Globus pallidus (tissue), 1 donor: ENCODE results near the gene CSNK1A1L.

Source experiments
- DNase-seq: peaks from one replicate; pipeline ENCODE4 v3.0.0-alpha.2; 2015; ENCODE audit warnings: low spot score

Gene CSNK1A1L

DNA sequence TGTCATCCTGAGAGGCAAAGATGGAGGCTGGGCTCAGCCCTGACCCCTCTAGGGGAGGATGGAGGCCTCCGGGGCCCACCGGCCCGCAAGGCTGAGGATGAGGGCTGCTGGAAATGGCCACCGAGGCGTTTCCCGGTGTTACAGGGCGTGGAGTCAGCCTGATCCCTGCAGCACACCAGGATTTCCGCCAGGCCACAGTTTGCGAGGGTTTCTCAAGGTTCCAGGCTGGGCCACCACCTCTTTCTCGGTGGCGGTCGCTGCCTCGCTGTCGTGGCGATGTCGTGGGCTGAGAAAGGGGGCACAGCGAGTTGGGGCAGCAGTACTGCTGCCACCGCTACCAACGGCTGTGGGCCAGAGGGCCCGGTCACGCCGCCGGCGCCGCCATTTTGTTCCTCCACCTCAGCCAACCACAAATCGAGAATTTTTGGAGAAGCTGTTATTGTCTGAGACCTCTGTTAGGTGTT, at the start of gene CSNK1A1L:
CSNK1A1L (minus strand) TSS at position 414 of the 464 bp plus-strand sequence; CDS start at position 6, 408 bp downstream.
- no peak for DNase-seq

DNA sequence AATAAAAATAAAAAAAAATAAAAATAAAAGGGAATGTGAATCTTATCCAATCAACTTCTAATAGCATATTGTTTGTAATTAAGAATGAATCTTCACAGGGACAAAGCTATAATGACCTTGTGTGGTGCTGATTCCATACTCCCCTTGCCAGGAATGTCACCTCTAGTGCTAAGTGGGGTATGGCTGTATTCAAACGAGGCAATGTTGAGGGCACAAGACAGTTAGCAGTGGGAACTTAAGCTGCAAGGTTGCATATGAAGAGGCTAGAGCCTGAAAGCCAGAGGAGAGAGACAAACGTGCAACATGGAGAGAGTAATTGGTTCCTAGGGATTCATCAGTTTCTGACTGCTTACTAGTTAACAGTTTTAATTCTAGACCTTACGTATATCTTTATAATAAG, 43.9 kb upstream of the CSNK1A1L start:
- no peak for DNase-seq

- DNase-seq = no peak
Measured at GRCh38 chr13:37148501-37148900, 43.0 kb upstream of the CSNK1A1L start.

DNA sequence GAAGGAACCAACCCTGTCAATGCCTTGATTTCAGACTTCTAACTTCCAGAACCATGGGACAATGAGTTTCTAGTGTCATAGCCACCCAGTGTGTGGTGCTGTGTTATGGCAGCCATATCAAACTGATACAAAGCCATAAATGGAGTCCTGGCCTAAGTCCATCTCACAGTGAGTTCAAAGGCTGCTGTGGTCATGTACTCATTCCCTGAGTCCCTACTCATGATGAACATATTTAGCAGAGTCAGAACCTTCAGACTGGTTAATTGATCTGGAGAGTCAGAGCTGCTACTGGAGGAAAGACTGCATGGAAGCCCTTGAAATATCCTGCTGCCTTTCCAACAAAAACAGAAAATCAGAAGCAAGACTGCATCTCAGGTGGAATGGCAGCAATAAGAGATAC, 39.2 kb upstream of the CSNK1A1L start:
- no peak for DNase-seq

GRCh38 chr13:37143911-37144310, 38.4 kb upstream of the CSNK1A1L start:
- no peak for DNase-seq

DNA sequence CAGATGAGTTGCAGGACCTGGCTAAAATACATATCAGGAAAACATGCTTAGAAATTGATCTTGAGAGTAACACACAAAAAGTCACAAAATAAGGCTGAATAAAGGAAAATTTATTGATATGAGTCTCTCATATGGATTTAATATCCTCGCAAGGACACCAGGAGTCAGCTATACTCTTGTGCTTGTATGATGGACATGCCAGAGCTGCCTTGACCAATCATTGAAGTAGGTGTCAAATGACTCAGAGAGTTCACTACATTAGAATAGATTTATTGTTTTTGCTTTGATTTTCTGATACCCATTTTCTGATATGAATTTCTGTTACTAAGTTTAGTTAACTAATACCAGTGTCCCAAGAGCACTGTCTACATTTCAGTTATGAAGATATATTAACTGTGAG, 37.4 kb upstream of the CSNK1A1L start:
- DNase-seq = no peak

- DNase-seq = no peak
Measured at GRCh38 chr13:37141011-37141410, 35.5 kb upstream of the CSNK1A1L start.

DNA sequence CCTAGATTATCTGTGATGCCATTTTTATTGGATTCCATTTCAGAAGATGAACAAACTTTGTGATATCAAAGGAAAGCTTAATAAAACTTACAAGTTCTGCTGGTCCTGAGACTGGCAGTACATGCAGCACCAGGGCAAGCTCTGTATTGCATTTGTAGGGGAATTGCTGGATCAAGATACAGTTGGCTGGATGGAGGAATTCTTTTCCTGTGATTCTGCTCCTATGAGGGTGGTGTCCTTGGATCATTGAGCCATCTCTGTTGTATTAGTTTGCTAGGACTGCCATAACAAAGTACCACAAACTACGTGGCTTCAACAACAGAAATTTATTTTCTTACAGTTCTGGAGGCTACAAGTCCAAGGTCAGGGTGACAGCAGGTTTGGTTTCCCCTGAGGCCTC, 33.9 kb upstream of the CSNK1A1L start:
- DNase-seq = no peak

DNA sequence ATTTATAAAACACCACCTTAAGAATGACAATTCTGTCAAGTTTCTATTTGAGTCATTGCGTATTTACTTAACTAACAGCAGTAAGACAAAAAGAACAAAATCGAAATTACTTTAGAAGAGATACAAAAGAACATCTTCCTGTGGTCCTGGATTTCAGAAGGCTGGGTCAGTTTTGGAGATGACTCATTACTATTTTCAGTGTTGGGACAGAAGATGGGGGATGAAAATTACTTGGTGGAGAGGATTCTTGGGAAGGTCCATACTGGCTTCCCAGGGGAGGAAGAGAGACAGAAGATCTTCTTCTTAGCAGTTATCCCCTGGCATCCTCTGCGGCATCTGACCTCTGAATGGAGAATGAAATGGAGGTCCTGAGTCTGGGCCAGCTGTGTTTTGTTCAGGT, 33.5 kb upstream of the CSNK1A1L start:
- no peak for DNase-seq

GRCh38 chr13:37138169-37138568, 32.7 kb upstream of the CSNK1A1L start:
- no peak for DNase-seq

GRCh38 chr13:37136633-37137032, 31.2 kb upstream of the CSNK1A1L start:
- DNase-seq = no peak

DNA sequence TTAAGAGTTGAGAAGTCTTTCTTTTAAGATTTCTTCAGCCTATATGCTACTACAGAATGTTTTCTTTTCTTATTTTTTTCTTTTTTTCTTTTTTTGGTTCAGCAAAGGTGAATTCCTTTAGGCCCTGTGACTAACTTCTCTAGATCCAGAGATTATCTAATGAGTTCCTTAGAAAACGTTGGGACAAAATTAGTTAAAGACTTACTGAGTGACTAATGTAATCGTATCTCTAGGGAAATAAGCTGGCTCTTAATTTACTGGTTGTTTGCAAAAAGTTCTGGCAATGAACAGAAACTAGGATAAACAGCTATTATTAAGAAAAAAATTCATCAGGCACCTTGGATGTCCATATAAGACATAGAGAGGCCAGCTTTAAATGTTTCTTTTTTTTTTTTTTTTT, 30.7 kb upstream of the CSNK1A1L start:
- DNase-seq = no peak

GRCh38 chr13:37134411-37135041, 29.1 kb upstream of the CSNK1A1L start:
- no peak for DNase-seq

DNA sequence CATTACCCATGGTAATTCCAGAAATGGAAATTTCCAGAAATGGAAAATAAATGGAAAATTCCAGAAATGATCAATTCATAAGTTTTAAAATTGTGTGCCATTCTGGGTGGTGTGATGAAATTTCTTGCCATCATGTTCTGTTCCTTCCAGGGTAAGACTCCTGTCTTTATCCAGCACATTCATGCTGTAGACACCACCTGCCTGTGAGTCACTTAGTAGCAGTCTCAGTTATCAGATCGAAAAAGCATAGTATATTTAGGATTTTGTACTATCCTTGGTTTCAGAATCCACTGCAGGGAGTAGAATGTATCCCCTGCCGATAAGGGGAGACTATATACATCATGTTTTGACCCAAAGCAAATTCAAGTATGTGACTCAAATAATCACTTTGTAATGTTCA, 26.7 kb upstream of the CSNK1A1L start:
- DNase-seq = no peak

GRCh38 chr13:37131092-37131491, 25.6 kb upstream of the CSNK1A1L start:
- no peak for DNase-seq

- no peak for DNase-seq
Measured at GRCh38 chr13:37129866-37130265, 24.4 kb upstream of the CSNK1A1L start.

DNA sequence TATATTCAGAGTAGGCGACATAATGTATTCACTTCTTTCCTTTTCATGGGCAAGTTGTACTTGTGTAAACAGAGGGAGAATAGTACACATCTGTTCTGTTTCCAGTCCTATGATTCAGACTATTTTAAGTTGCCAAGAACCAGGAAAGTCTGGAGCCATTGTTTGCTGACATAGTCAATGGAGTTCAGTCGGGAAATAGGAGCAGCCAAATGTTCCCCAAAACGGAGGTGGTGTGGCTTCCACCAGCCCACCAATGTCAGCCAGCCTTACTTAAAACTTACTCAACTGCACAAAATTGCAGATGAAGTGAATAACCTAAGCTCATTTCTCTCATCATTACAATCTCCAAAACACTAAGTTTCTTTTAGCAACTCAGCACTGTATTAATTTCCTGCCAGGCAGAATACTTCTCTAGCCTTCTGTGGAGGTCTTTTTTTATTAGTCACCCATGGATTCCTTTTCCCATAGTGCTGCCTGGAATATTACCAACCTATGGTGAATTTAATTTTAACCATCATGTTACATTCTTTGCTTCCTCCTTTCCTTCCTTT, 22.3 kb upstream of the CSNK1A1L start:
- peak; percentile 85 for DNase-seq

GRCh38 chr13:37123337-37123736, 17.9 kb upstream of the CSNK1A1L start:
- no peak for DNase-seq

DNA sequence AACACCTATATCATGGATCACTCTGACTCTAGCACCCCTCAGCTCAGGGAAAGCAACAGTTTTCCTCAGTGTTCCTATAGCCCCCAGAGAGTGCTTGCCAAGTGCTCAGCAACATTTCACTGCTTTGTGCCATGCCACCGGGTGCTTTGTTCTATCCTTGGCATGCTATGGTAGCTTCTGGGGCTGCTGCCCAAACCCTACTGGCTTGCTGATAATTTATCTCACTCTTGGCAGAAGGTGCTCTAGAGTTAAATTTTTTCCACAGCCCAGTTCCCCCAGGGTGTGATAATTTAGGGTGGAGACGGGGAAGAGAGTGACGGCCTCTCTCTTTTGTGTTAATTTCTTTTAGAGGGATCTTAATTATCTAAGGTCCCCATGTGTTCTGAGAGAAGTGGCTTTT, 12.6 kb upstream of the CSNK1A1L start:
- peak; percentile 44 for DNase-seq

GRCh38 chr13:37114250-37114649, 8.8 kb upstream of the CSNK1A1L start:
- DNase-seq = no peak

GRCh38 chr13:37113534-37113933, 8.1 kb upstream of the CSNK1A1L start:
- no peak for DNase-seq

DNA sequence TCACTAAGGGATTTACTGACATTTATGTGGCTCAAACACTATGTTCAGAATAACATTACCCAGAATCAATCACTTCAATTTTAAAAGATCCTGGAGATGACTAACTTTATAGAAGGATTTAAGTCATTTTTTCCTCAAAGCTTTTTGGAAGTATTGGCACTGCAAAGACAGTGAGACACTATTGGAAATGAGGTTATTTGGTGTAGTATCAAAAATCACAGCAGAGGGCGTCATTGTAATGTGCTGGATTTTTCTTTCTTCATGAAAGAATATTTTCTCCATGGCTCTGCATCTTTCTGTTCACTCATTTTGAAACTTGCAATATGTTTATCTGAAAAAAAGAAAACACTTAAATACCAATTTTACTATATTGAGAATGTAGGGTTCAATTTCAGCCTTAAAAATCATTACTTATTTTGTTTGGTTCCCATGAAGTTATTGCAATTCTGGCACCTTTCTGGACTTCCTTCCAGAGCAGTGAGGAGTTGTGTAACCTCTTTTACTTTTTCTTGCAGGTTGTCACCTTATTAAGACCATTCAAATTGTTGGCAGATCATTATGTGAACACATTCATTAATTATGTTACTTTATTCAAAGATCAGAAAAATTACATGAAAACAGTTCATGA, 3.7 kb upstream of the CSNK1A1L start:
- peak; percentile 60 for DNase-seq

DNA sequence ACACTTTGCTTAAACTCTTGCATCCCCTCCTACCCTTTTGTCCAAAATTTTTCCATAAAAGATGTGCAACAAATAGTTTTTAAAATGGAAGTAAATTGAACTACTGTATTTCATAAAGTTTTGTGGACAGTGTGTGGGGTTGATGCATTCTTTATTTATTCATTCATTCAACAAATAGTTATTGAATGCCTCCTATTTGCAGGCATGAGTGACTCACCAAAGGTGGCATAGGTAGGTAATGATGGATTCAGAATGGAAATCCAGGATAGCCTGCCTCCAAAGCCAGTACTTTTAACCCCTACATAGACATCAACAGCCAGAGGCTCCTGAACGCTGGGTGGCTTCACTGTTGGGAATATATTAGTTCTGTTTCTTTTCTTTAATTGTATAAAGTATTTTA, 2.4 kb upstream of the CSNK1A1L start:
- DNase-seq = no peak

DNA sequence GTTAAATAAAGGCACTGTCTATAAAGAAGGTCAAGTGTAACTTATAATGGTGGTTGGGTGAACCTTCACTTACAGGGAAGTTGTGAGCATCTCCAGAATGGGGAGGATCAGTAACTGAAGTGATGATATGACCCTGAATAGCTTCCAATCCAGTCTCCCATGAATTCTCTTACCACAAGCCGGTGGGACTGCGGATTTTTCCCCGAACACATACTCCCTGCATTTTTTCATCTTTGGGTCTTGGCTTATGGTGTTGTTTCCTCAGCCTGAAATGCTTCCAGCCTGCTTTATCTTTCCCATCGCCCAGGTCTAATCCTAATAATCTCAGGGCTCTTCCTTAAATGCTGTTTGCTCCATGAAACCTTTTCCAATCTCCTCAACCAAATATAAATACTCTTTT, 2.0 kb upstream of the CSNK1A1L start:
- DNase-seq = no peak
